Psoas muscle (tissue), 8 donors: Measurements from ENCODE around the gene FAM131A. TPM values are rescaled to one million over a fixed set of nuclear protein-coding genes. Genes with fewer than 3 reads are reported as not detected.

Source experiments
- ATAC-seq, 4 donors: fragments of 200-7000 bp; cut with Tn5 transposase; one replicate each; pipeline ENCODE4 v1.9.1; 2020; ENCODE audit warnings: moderate library complexity in 3 of 4, mild to moderate bottlenecking in 2 of 4
- DNase-seq, 2 donors: peaks; one replicate each; pipeline ENCODE4 v3.0.0-alpha.2; 2020
- H3K27ac ChIP-seq: fragments of 200-600 bp; one replicate; pipeline ENCODE4 v1.8.0; 2022
- H3K27me3 ChIP-seq, 3 donors: fragments of 200-600 bp in 1 of 3; one replicate each; pipeline versions ENCODE4 v1.6.1 to v1.8.0; 2013 to 2022; ENCODE audit warnings: low read length in 2 of 3, mild to moderate bottlenecking in 2 of 3, moderate library complexity in 1 of 3; ENCODE audit not compliant: insufficient read depth in 3 of 3
- H3K36me3 ChIP-seq, 2 donors: fragments of 200-600 bp in 1 of 2; one replicate each; pipeline versions ENCODE4 v1.6.1 to v1.8.0; 2013 to 2022; ENCODE audit warnings: low read depth in 1 of 2, mild to moderate bottlenecking in 1 of 2, moderate library complexity in 1 of 2; ENCODE audit not compliant: insufficient read depth in 1 of 2
- H3K4me1 ChIP-seq: fragments of 200-600 bp; one replicate; pipeline ENCODE4 v1.8.0; 2022
- H3K4me3 ChIP-seq: fragments of 200-600 bp; one replicate; pipeline ENCODE4 v1.8.0; 2022; ENCODE audit warnings: mild to moderate bottlenecking
- H3K9me3 ChIP-seq: fragments of 200-600 bp; one replicate; pipeline ENCODE4 v1.8.0; 2022
- WGBS, 3 donors: extraction: QIAGEN DNeasy Blood & Tissue Kit; methylation state at CpG; one replicate each; pipeline versions ENCODE4 v1.1.6 to v1.1.7; 2013; 5-methylcytosine and 5-hydroxymethylcytosine counted together
- intact Hi-C, 2 donors: fragments of 100-400 bp; cut with DNase I; formaldehyde crosslinking; loops; one replicate each; pipeline versions ENCODE4 v1.11.0 to v1.14.2; 2022
- polyA plus RNA-seq, 3 donors: library from polyadenylated mRNA; stranded (reverse); fragments of 200-250 nt; gene quantifications; one replicate each; pipeline ENCODE4 v1.2.3, GENCODE V29; 2013
- total RNA-seq, 4 donors: library from RNA; stranded (reverse); fragmentation: NEBNext Ultra II Directional in 2 of 4; extraction: Animal tissue kit (Norgen Biotek cat#: 25700) in 2 of 4; gene quantifications; one replicate each; pipeline versions ENCODE4 v1.2.1 to v1.2.4, GENCODE V29; 2021 to 2023
- TF ChIP-seq, protein P1 (sequence below): fragments of 200-600 bp; IDR thresholded peaks from one replicate; pipeline ENCODE4 v1.8.0; 2022; ENCODE audit warnings: antibody characterized with exemption
- donor health status: healthy with polysubstance abuse.
- donor health status: DM: no; HTN: no; CAD: no; lungs with moderate emphysema.
- donor health status: Bipolar disorder and iron deficiency.
- donor health status: healthy.
- donor health status: DM: yes; HTN: yes; CAD: no.
- donor health status: DM: no; HTN: no; CAD: no.
- donor health status: DM: no; HTN: no; CAD: no.
- donor health status: DM: yes; HTN: yes; CAD: no.

The FAM131A gene
- total and polyA plus RNA-seq, 7 donors = 12.6 to 26.8 (median 13.9) TPM

DNA sequence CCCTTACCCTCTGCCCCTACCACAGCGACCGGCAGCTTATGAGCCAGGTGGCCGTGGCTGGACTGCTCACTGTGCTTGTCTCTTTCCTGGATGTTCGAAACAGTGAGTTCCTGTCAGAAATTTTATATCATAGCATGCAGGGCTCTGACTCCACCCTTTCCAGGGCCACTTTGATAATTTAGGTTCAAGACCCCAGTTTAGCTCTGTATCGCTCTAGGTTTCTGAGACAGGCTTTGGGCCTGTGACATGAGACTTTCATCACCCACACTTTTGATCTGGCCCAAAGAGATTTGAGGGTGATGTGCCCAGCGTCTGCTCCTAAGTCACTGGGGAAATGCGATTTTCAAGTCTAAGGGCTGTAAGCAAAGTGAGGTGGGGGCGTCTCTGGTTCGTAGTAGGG lies 29.5 kb upstream of the FAM131A start:
- peaks cover 25 to 70% of the 10 kb centered on the region in 2 donors for H3K36me3 ChIP-seq
- DNase-seq = no peak
- 91 to 95% (median 94%) methylated on average over 9 of the region's 9 CpGs for WGBS, 3 donors

DNA sequence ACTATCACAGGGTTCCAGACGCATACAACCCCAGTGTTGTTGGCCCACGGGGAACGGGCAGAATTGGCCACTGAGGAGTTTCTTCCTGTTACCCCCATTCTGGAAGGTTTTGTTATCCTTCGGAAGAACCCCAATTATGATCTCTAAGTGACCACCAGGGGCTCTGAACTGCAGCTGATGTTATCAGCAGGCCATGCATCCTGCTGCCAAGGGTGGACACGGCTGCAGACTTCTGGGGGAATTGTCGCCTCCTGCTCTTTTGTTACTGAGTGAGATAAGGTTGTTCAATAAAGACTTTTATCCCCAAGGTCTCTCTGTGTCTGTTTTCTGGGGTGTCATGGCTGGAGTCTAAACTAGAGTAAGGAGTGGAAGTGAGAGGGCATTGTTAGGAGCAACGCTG lies 28.7 kb upstream of the FAM131A start:
- 67 to 76% (median 75%) methylated on average over 7 of the region's 7 CpGs for WGBS, 3 donors
- H3K36me3 ChIP-seq = peaks cover 20 to 62% of the 10 kb centered on the region in 2 donors
- H3K27ac ChIP-seq = no peak overlapping the region
- no peak overlapping the region for H3K4me3 ChIP-seq
- H3K27me3 ChIP-seq = no peaks in the 10 kb centered on the region
- DNase-seq = no peak
- TF ChIP-seq, protein P1, sequence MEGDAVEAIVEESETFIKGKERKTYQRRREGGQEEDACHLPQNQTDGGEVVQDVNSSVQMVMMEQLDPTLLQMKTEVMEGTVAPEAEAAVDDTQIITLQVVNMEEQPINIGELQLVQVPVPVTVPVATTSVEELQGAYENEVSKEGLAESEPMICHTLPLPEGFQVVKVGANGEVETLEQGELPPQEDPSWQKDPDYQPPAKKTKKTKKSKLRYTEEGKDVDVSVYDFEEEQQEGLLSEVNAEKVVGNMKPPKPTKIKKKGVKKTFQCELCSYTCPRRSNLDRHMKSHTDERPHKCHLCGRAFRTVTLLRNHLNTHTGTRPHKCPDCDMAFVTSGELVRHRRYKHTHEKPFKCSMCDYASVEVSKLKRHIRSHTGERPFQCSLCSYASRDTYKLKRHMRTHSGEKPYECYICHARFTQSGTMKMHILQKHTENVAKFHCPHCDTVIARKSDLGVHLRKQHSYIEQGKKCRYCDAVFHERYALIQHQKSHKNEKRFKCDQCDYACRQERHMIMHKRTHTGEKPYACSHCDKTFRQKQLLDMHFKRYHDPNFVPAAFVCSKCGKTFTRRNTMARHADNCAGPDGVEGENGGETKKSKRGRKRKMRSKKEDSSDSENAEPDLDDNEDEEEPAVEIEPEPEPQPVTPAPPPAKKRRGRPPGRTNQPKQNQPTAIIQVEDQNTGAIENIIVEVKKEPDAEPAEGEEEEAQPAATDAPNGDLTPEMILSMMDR = no peak
- H3K9me3 ChIP-seq = no peaks in the 10 kb centered on the region
- intact Hi-C loops = no loop called here
- H3K4me1 ChIP-seq = no peaks in the 10 kb centered on the region
- ATAC-seq = no peak

More for the DNA sequence above, 29.5 kb upstream of the FAM131A start:
- intact Hi-C loops = no loop called here
- Histone ChIP-seq H3K4me1 (no peaks in the 10 kb centered on the region), H3K4me3 (no peak overlapping the region), H3K9me3 (no peaks in the 10 kb centered on the region), H3K27ac (no peak overlapping the region), H3K27me3 (no peaks in the 10 kb centered on the region)
- ATAC-seq = no peak
- TF ChIP-seq, protein P1 = no peak

DNA sequence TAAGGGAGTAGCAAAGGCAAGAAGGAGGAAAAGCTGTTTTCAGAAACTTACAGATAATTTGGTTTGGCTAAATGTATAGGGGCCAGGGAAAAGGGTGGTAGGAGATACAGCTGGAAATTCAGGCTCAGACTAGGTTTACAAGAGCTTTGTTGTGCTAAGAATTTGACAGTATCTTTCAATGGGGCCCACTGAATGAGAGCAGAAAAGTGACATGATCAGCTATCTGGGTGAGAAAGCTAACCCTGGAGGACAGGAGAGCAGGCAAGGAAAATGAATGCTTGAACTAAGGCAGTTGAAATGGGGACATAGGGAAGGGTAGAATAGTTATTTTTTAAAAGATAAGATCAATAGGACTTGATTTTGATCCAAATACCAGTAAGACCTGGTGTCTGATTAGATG lies 25.8 kb upstream of the FAM131A start:
- H3K36me3 ChIP-seq = peaks cover 11 to 40% of the 10 kb centered on the region in 2 donors
- intact Hi-C loops = no loop called here
- H3K4me1 ChIP-seq = peaks cover 10% of the 10 kb centered on the region

DNA sequence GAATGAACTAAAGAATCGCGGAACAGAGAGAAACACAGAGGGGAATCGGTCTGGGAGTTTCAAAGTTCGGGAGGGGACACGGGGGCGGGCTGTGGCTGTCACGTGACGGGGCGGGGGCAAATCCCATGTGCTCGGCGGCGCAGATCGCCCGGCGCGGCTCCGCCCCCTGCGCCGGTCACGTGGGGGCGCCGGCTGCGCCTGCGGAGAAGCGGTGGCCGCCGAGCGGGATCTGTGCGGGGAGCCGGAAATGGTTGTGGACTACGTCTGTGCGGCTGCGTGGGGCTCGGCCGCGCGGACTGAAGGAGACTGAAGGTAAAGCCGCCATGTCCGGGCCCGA lies 23.1 kb upstream of the FAM131A start, which contains the start of gene EIF4G1:
TSS of gene EIF4G1 (plus strand) at position 244 of the 337 bp plus-strand sequence. CDS start 1,191 bp downstream, outside the sequence.
- Histone ChIP-seq H3K36me3 (peaks cover 7 to 35% of the 10 kb centered on the region in 2 donors), H3K4me1 (peaks cover 35% of the 10 kb centered on the region), H3K27me3 (no peaks in the 10 kb centered on the region), H3K9me3 (no peaks in the 10 kb centered on the region), H3K4me3 (peak within 1 kb of the TSS; percentile 80), H3K27ac (peak within 1 kb of the TSS; percentile 96)
- peak; percentile 84 to 86 (median 85) for ATAC-seq
- TF ChIP-seq, protein P1 = no peak
- DNase-seq = peak; percentile 95 to 98
- intact Hi-C loops = no loop called here
- WGBS, 3 donors = 0% methylated on average over 19 to 40 of the region's 40 CpGs

More for the DNA sequence above, 25.8 kb upstream of the FAM131A start:
- TF ChIP-seq, protein P1 = no peak
- H3K9me3 ChIP-seq = no peaks in the 10 kb centered on the region
- no peak overlapping the region for H3K4me3 ChIP-seq
- ATAC-seq = no peak
- no peak for DNase-seq
- H3K27me3 ChIP-seq = no peaks in the 10 kb centered on the region
- H3K27ac ChIP-seq = no peak overlapping the region
